Activated CD8-positive, alpha-beta memory T cell treated with anti-CD3 and anti-CD28 coated beads for 24 hours (primary cell): ENCODE data around the gene ELK3.

Experiments
- DNase-seq: peaks from one replicate; pipeline ENCODE4 v3.0.0-alpha.2; 2020

ELK3 gene

DNA sequence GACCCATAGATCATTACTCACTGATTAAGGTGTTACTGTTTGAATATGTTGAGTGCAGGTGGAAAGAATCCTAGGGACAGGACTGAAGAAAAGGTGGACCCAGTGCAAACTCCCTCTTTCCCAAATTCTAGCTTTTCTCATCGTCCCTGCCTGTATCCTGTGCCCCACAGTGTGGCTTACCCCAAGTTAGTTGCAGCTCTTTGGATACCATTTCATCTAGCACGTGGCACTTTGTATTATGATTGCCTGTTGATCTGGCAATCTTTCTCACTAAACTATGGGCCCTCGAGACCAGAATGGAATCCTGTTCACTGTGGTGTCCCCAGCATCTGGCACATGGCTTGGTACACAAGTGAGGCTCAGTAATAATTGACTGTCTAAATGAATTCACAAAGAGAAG lies 66.5 kb downstream of the ELK3 start:
- no peak for DNase-seq

DNA sequence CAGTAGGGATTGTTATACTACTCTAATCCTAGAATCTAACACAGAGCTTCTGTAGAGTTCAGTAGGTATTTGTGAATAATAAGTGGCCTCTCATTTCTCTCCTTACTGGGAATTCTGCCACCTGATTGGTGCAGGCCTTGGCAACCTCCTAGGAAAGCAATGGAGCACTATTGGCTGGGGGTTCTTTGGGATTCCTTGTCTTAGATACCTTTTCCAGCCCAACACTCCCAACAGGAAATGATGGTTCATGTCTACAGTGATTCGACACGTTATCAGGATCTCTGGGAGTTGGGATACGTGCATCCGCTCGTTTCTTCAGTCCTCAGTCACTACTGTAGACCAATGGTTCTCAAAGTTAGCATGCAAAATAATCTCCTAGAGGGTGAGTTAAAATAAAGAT lies 67.4 kb downstream of the ELK3 start:
- DNase-seq: no peak

DNA sequence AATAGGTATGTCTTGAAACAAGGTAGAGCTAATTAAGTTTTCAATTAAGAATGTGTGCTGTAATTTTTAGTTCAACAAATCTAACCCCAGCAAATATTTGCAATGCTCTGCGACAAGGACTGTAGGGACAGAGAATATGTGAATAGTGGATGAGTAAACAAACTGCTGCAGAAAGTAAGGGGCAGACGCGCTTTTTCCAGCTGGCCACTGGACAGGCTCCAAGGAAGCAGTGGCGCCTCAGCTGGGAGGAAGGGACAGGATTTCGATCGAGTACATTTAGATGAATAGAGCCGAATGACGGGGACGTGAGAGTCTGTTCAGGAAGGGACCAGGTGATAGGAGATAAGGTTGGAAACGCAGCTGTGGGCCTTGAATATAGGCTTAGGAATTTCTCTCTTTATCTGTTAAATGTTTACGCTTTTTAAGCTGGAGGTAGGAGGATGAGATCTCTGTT lies 69.3 kb downstream of the ELK3 start:
- no peak for DNase-seq

DNA sequence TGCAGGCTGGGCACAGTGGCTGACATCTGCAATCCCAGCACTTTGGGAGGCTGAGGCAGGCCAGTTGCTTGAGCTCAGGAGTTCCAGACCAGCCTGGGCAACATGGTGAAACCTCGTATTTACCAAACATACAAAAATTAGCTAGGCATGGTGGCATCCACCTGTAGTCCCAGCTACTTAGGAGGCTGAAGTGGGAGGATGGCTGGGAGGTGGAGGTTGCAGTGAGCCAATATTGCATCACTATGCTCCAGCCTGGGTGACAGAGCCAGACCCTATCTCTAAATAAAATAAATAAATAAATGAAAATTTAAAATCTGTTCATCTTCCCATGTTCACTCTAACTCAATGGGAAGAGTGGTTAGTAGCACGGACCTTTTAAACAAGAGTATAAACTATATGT lies 71.2 kb downstream of the ELK3 start:
- DNase-seq: no peak

DNA sequence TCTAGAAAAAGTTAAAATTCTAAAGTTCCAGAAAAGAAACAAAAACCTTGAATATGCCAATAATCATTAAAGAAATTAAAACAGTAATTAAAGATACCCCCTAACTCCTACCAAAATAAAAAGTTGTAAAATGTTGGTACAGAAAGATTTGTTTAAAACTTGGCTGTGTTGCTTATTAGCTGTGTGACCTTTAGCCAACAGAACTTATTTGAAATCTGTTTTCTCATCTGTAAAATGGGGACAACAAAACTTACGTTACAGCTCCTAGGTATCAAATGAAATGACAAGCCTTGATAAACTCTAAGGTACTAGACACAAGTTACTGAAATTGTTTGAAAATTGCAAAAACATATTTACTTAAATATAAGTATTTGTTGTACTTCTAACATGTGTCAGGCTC lies 71.7 kb downstream of the ELK3 start:
- no peak for DNase-seq

DNA sequence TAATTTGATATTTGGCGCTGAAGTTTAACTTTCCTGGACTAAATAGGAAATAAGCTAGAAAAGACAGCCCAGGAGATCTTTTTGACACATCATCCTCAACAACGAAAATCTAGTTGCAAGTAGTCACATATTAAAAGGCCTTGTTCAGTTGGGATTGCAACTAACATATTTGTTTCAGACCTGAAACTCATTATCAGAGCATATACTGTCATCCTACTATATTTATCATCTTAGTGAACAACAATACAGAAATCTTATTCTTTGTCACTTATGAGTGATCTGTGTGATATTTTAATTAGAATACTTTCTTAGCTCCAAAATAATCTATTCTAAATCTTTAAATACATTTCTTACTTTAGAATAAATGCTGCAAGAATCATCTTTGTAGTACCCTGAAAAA lies 72.1 kb downstream of the ELK3 start:
- DNase-seq: no peak

DNA sequence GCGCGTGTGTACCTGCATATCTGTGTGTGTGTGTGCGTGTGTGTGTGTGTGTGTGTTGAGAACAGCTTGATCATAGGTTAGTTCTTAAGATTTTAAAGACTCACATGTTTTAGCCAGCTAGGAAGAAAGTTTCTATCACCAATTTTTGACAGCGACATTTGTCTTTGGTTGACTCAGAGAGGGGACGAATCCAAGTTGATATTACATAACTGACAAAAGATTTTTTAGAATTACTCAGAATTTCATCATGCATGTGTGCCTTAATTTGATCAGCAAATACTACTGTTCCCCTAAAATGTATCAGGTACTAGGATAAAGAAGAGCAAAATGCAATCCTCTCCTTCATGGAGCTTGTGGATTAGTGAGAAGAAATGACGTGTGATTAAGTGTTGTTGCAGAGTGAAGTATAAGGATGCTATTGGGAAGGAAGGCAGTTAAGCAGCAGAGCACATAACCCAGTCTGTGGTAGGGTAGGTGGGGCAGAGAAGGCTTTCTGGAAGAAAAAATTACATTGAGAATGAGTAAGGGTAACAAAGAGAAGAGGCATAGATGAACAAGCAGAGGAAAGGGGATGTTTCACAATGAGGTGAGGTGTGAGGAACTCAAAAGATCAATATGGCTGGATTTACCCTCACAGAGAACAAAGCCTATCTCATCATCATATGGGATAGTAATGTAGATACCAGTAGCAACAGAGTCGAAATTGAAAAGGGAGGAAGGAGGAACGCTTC lies 77.5 kb downstream of the ELK3 start:
- no peak for DNase-seq

DNA sequence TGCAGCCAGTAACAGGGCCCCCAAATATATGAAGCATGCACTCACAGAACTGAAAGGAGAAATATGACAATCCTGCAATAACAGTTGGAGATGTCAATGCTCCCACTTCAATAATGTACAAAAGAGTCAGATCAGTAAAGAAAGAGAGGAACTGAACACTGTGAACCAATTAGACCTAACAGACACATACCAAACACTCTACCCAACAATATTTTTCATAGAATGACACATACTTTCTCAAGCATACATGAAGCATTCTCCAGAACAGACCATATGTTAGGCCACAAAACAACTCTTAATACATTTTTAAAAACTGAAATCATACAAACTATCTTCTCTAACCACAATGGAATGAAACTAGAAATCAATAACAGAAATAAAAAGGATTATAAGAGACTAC lies 80.2 kb downstream of the ELK3 start:
- no peak for DNase-seq

DNA sequence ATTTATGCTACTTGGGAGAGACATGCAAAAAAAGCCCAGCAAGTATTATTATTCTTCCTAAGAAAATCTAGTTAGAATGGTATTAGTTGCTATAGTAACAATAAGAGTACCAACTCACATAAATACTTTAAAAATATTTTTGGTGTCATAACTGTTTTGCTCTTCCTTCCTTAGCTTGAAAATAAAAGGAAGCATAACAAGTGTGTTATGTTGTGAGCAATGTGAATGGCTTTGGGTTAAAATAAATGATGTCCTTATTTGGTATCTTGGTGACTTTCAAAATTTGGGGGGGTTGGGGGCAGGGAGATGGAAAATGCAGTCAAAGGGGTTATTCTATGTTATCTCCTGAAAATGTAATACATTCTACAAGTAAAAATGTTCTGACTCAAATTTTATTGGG lies 91.0 kb downstream of the ELK3 start:
- DNase-seq: no peak

DNA sequence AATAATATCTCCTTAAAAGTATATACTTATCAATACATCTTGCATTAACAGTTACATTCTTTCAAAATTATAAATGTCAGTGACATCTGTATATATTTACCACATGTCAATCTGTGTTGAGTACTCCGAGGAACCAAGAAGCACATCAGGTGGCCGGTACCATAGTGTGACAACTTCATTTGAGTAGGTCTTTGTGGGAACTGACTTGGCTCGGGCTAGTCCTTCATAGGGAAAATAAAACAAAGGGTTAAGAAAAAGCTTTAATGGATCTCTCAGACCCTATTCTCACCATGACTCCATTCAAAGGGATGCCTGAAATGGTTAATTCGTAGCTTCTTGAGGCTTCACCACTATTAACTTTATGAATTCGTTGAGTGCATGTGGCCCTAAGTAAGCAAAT lies 94.9 kb downstream of the ELK3 start:
- no peak for DNase-seq

DNA sequence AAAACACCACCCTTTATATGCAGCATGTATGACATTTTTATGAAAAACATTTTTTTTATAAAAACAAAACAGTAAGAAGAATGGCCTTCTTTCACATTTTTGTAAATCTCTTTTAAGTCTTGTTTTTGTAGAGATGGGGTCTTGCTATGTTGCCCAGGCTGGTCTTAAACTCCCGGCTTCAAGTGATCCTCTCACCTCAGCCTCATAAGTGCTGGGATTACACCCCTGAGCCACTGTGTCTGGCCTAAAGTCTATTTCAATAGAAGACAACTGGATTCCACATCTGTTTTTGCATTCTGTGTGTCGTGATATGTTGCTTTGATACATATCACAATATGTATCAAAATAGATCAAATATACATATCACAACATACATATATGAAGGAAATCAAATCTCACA lies 98.9 kb downstream of the ELK3 start:
- no peak for DNase-seq

DNA sequence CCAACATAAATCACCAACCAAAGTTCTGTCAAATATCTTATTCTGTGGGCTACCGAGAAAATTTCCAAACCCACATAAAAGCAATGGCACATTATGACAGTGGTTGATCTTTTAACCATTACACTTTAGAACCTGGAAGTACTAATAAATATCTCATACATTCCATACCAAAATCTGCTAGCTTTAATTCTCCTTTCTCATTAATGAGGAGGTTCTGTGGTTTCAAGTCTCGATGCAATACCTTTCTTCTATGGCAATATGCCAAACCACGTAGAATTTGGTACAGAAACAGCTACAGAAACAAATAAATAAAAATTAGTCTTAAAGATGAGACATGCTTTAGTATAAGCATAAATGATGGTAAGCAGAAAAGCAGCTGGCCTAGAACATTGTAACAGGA lies 100.7 kb downstream of the ELK3 start:
- DNase-seq: no peak

DNA sequence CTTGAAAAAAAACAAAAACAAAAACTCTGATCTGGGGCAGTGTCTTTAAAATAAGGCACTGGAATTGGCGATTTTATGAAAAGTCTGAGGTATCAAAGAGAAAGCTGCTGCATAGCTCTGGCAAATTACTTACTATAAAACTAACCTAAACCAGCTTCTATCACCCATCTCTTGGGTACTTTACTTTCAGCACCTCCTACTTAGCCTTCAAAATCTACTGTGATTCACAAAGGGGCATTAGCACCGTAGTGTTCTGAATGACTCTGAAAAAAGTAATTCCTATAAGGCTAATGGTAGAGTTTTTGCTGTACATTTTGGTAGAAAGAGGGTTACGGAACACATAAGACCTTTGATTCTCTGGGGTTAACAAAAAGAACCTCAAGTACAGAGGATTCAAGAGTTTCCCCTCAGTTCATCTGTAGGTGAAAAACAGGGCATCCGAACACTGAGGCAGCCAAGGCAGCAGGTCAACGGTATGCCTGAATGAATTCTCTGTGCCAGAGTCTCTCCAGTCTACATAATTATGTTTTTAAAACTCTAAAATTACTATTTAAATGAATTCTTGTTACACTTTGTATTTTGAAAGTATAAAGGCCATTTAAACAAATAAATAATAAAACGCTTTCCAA lies 101.5 kb downstream of the ELK3 start:
- no peak for DNase-seq

DNA sequence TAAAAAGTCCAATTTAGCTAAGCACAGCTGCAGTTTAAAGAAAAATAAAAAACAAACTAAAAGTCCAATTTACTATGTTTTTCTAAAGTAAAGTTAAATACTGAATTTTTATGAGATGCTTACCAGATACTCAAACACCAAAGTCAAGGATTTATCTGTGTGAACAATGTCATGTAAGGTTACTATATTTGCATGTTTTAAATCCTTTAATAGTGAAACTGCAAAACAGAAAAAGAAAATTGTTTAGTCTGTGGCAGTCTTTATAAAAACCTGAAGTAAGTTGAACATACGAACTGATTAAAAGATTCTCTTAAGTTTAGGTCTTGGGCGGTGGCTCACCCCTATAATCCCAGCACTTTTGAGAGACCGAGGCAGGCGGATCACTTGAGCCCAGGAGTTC lies 103.3 kb downstream of the ELK3 start:
- no peak for DNase-seq

DNA sequence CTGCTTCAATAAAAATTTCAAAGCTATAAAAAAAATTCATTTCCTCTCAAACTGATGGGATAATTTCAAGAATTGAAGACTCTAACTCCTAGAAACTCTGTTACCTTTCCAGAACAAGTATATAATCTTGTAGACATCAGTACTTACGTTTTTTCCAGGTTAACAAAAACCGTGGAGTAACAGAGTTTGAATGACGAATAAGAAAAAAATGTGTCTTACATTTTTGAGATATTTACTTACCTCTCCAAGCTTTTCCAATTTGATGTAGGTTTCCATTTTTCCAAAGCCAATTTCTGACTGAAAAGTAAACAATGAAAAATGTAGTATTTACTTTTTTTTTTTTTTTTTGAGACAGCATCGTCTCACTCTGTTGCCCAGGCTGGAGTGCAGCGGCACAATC lies 105.9 kb downstream of the ELK3 start:
- no peak for DNase-seq

DNA sequence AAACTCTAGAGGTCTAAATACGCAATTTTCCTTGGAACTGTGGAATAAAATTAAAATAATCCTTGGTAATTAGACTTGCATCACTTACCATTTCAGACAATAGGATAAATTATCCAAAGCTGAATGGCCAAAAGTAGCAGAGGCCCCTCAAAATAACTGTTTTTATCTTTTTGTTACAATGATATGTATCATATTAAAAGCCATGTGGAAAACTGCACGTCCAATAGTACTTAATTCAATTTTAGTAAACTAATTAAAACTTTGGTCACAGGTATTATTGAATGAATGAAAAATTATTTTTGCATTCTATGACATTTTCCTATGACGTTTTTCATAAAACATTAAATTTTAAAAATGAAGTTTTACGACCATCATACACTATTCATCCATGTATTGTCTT lies 107.6 kb downstream of the ELK3 start:
- no peak for DNase-seq

DNA sequence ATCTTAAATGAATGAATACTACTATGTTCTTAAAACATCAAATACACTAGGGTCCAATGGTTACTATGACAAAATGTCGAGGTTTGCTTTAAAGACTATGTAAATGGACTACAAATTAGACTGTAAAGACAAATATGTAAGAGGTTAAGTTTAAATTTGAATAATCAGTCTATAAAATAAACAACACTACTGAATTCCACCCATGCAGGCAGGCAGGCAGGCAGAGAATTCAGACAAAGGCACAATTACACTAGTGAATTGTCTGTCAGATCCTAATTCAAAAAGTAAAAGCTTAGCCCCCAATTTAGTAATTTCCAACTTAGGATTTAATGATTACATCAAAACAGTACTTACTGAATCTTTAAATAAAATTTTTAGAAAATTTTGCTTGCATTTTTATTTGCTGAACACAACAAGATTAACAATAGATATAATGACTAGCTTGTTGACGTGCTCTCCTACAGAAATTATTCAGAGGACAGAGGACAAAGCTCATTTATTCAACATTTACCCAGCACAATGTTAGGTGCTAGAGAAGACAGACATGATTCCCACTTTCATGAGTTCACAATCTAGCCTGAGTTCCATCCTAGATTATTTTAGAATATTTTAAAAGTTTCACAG lies 108.6 kb downstream of the ELK3 start:
- DNase-seq: no peak

DNA sequence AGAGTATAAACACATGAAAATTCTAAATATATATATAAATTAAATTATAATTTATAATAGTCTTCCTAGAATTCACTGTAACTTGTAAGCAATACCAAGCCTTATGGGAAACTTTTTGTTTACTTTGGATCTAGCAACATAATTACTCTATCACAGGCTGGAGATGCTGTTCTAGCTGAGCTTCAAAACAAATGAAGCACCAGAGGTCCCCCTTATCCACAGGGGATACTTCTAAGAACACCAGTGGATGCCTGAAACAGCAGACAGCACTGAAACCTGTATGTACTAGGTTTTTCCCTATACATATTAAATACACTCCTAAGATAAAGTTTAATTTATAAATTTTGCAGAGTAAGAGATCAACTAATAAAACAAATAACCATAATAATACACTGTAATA lies 109.5 kb downstream of the ELK3 start:
- no peak for DNase-seq

DNA sequence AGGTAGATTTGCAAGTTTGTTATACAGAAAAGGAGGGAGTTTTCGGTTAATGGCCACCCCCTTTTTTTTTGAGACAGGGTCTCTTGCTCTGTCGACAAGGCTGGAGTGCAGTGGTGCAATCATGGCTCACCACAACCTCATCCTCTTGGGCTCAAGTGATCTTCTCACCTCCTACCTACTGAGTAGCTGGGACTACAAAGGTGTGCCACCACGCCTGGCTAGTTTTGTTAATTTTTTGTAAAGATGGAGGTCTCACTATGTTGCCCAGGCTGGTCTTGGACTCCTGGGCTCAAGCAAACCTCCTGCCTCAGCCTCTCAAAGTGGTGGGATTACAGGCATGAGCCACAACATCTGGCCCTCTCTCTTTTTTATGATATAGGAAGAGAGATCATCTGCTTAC lies 111.5 kb downstream of the ELK3 start:
- DNase-seq: no peak

DNA sequence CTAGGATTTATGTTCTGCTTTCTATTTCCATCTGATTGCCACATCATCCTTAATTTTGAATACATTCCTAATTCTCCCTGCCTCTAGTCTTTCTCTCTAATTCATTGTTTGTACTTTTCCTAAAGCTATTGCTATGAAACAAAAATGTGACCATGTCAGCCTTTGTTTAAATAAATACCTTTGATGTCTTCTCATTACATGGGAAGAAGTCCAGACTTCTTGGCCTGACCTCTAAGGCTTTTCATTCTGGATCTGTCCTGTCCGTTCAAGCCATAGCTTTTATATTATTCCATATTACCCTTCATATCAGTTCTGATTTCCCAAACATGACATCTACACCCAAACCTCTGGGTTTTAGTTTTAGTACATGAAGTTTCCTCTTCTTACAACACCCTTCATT lies 114.7 kb downstream of the ELK3 start:
- no peak for DNase-seq

DNA sequence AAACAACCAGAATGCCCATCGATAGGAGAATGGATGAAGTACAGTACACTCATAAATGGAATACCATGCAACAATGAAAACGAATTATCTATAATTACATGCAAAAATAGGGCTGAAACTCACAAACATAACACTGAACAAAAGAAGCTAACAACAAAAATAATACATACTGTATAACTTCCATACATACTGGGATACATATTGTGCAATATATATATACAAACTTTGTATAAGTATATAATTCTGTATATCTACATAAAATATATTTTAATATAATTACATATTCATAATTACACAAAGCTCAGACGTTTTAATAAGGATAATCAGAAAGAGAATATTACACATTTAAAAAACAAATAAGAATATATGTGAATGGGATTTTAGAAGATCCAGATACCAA lies 115.9 kb downstream of the ELK3 start:
- no peak for DNase-seq

DNA sequence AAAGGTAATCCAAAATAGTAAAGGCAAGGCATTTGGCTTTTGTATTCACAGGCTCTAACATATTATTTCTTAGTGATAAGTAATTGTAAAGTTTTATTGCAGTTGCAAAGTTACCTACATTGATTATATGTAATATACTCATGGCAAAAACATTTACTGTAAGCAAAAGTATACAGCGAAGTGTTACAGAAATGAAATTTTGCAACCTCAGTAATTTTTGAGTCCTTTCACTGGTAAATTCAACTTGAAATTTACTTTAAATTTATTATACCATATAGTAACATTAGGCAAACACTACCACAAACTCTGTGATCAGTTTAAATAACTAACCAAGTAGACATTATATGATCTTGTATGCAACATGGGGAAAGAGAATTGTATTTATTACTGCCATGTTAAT lies 117.0 kb downstream of the ELK3 start:
- no peak for DNase-seq

DNA sequence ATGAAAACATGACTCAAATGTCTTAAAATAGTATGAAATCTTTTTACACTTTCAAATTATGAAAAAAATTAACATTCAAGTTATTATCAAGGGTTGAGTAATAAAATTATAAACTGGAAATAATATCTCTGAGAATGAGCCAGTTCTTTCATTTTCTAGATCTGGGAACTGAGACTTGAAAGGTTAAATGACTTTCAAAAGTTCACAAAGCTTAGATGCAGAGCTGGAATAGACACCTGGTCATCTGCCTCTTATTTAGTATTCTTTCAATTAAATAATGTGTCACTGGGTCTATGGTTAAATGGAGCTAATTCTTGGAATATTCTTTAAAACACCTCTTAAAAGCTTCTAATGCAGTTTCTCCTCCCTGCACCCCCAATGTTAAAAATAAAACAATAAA lies 119.4 kb downstream of the ELK3 start:
- no peak for DNase-seq

DNA sequence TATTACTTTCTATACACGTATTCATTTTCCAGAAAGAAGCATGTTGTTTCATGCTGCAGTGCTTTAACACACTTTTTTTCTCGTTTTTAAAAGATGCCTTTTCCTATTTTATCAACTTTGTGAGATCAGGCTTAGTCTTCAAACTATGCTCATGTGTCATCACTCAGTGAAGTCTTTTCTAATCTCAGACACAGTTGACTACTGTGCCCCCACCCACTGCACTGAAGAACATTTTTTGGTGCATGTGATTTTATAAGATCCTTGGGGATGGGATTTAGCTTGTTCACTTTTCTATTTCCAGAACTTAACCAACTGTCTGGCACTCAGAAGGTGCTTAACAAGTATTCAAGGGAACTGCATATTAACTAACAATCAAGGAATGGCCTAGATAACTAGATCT lies 120.5 kb downstream of the ELK3 start:
- no peak for DNase-seq
